Prostate gland (tissue), 2 donors: ENCODE results near the gene NUTF2. TPM values are rescaled to one million over a fixed set of nuclear protein-coding genes. Genes with fewer than 3 reads are reported as not detected.
"Not testable (repeated sequence)": the region's sequence is repeated elsewhere in the genome, so short reads cannot be mapped to it uniquely, and the experiment has no call there.

Source experiments
- DNase-seq: peaks from one replicate; pipeline ENCODE4 v3.0.0-alpha.2; 2019; ENCODE audit warnings: low spot score
- H3K27ac ChIP-seq, 2 donors: fragments of 200-600 bp; sonication (generic); 2 replicates each; pipeline ENCODE4 v1.5.1; 2017 to 2019
- H3K27me3 ChIP-seq: fragments of 200-600 bp; sonication (generic); replicated peaks from 2 replicates; pipeline ENCODE4 v1.5.1; 2019; ENCODE audit not compliant: insufficient read depth
- H3K36me3 ChIP-seq, 2 donors: fragments of 200-600 bp; sonication (generic); 1 replicate in 1 of 2; 2 replicates in 1 of 2; pipeline versions ENCODE4 v1.5.1 to v1.8.1; 2017 to 2019
- H3K4me1 ChIP-seq: fragments of 200-600 bp; sonication (generic); replicated peaks from 2 replicates; pipeline ENCODE4 v1.5.1; 2019
- H3K4me3 ChIP-seq, 2 donors: fragments of 200-600 bp; sonication (generic); 2 replicates each; pipeline ENCODE4 v1.5.1; 2017 to 2019
- H3K9me3 ChIP-seq: fragments of 200-600 bp; sonication (generic); 2 replicates; pipeline ENCODE4 v1.5.1; 2017
- CTCF ChIP-seq, 4 experiments: fragments of 200-600 bp in 2 of 4; fragments of 450-650 bp in 2 of 4; sonication (generic) in 2 of 4; IDR thresholded peaks; 1 replicate in 3 of 4; 2 replicates in 1 of 4; pipeline ENCODE4 v1.5.1; 2016 to 2019; ENCODE audit warnings: antibody characterized with exemption in 4 of 4, mild to moderate bottlenecking in 2 of 4, moderate library complexity in 2 of 4
- POLR2A ChIP-seq: fragments of 450-650 bp; IDR thresholded peaks from one replicate; pipeline ENCODE4 v1.6.1; 2016; ENCODE audit warnings: antibody characterized with exemption, mild to moderate bottlenecking
- POLR2AphosphoS5 ChIP-seq: sonication (generic); formaldehyde crosslinking; IDR thresholded peaks from one replicate; pipeline ENCODE4 v1.6.1; 2017; ENCODE audit warnings: antibody characterized with exemption
- WGBS: methylation state at CpG from one replicate; pipeline ENCODE4 v1.1.5; 2018; 5-methylcytosine and 5-hydroxymethylcytosine counted together
- intact Hi-C: fragments of 100-400 bp; cut with DNase I; formaldehyde crosslinking; loops from one replicate; pipeline ENCODE4 v1.14.2; 2022
- total RNA-seq, 2 donors: library from RNA; depleted of rRNA; stranded (reverse); fragments of >200 nt; gene quantifications; one replicate each; pipeline ENCODE4 v1.1.0, GENCODE V29; 2016

NUTF2 gene
- total RNA-seq, 2 donors from 2014 or later: 61.5 to 234 TPM

DNA sequence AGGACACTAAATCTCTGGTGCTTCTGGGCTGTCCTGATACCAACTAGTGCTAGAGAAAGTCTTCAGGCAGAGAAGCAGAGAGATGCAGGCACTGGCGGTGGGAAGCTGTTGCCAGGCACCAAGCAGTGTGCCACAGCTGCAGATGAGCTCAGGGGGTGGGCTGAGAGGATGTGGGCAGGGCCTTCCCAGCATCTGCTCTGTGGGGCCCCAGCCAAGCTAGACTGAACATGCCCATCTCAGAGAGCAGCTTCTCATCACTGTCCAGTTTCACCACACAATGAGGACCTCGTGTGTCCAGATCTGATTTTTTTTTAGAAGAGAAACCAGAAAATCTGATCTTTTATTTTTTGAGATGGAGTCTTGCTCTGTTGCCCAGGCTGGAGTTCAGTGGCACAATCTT is 63.4 kb downstream of the NUTF2 start:
- Histone ChIP-seq H3K4me1 (no peaks in the 10 kb centered on the region), H3K27ac (no peak overlapping the region), H3K36me3 (peaks cover 0 to 16% of the 10 kb centered on the region in 2 donors), H3K9me3 (no peaks in the 10 kb centered on the region), H3K27me3 (no peaks in the 10 kb centered on the region), H3K4me3 (no peak overlapping the region)
- 74% methylated on average over 2 of the region's 2 CpGs for WGBS
- DNase-seq: no peak
- intact Hi-C loops: no loop called here
- no peak for TF ChIP-seq POLR2AphosphoS5
- no peak for TF ChIP-seq CTCF (IDR thresholded peaks at IDR 0.05)
- TF ChIP-seq POLR2A: no peak

- no peaks in the 10 kb centered on the region for H3K9me3 ChIP-seq
- no peak for TF ChIP-seq CTCF (IDR thresholded peaks at IDR 0.05)
- TF ChIP-seq POLR2A: no peak
- TF ChIP-seq POLR2AphosphoS5: no peak
- H3K27me3 ChIP-seq: no peaks in the 10 kb centered on the region
- H3K27ac ChIP-seq: no peak overlapping the region
- peaks cover 0 to 2% of the 10 kb centered on the region in 2 donors for H3K36me3 ChIP-seq
- intact Hi-C loops: no loop called here
- no peak overlapping the region for H3K4me3 ChIP-seq
- no peak for DNase-seq
- H3K4me1 ChIP-seq: no peaks in the 10 kb centered on the region
- 41% methylated on average over 7 of the region's 7 CpGs for WGBS
Observed at GRCh38 chr16:67914758-67915495, 68.2 kb downstream of the NUTF2 start.

DNA sequence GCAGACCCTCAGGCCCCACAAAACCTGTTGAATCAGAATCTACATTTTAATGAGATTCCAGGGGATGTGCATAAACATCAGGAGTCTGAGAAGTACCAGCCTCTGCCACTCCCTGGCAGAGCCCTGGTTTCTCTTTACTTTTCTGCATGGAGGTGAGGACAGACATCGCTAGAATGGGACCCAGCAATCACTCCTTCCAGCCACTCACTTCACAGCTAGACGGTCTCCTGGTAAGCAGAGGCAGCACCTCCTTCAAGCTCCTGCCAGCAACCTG is 68.7 kb downstream of the NUTF2 start:
- H3K27ac ChIP-seq, H3K4me1 ChIP-seq, DNase-seq, intact Hi-C loops, H3K36me3 ChIP-seq, H3K9me3 ChIP-seq, H3K4me3 ChIP-seq, H3K27me3 ChIP-seq: not testable (repeated sequence)
- WGBS: 27% methylated on average over 2 of the region's 2 CpGs

GRCh38 chr16:67915831-67916723 is 69.3 kb downstream of the NUTF2 start:
- TF ChIP-seq CTCF (IDR thresholded peaks at IDR 0.05): no peak
- no peak for TF ChIP-seq POLR2A
- TF ChIP-seq POLR2AphosphoS5: no peak
- intact Hi-C loops: no loop called here
- Histone ChIP-seq H3K27me3 (no peaks in the 10 kb centered on the region), H3K4me1 (no peaks in the 10 kb centered on the region), H3K27ac (no peak overlapping the region), H3K4me3 (no peak overlapping the region), H3K9me3 (no peaks in the 10 kb centered on the region), H3K36me3 (no peaks in the 10 kb centered on the region)
- DNase-seq: no peak
- 66% methylated on average over 7 of the region's 7 CpGs for WGBS

DNA sequence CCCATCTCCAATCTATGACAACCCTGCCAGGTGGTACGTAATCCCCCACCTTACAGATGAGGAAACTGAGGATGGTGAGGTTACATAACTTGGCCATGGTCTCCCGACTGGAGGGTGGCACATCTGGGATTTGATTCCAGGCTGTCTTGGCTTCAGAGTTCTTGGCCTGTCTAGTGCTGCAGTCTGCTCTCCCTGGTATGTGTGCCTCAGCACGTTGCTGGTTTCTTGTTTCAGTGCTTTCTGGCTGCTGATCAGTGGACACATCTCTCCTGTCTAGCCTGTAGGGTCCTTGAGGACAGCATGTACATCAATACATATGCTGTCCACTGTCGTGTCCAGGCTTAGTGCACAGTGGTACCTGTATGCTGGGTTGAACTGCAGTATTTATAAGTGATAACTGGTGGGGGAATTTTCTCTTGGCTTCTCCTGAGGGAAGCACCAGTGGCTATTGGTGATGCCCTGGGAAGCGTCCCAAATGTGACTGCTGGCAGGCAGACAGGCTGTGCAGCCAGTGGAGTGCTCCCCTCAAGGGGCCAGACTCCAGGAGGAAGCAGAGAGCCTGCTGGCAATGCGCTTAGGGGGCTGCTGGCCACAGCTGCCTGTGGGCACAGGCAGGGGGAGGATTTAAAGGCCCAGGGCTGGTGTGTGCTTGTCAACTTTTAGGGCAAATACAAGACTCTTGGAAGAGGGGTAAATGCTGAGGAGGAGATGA is 70.6 kb downstream of the NUTF2 start:
- Histone ChIP-seq H3K36me3 (no peaks in the 10 kb centered on the region), H3K27ac (peak overlapping the region in 1 of 2 donors; percentile 14), H3K9me3 (no peaks in the 10 kb centered on the region), H3K4me1 (no peaks in the 10 kb centered on the region), H3K27me3 (no peaks in the 10 kb centered on the region), H3K4me3 (no peak overlapping the region)
- no peak for DNase-seq
- WGBS: 25% methylated on average over 6 of the region's 6 CpGs
- intact Hi-C loops: no loop called here
- TF ChIP-seq POLR2AphosphoS5: no peak
- no peak for TF ChIP-seq POLR2A
- no peak for TF ChIP-seq CTCF (IDR thresholded peaks at IDR 0.05)
